OCI-M1 (cell line): ENCODE measurements around the gene PDIA5.

Experiments used
- DNase-seq: peaks from one replicate; lab custom pipeline; 2025; lab: John Stamatoyannopoulos, UW

PDIA5 gene

DNA sequence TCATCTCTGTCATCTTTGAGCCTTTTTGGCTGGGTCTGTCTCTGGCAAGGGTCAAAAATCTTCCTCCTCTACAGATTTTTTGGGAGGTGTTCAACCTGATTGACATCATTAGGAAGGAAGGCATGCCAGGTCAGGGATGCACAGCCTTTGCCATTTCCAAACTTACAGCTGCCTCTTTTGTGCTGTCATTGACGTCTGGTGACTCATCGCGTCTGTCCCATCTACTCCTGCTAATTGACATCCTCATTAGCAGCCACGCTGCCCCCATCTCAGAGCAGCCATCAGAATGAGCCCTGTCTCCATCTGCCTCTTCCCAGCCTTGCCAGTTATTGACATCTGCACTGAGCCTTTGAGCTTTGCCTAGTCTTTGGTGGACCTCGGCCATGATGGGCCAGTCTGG lies 53.0 kb downstream of the PDIA5 start:
- DNase-seq: no peak

DNA sequence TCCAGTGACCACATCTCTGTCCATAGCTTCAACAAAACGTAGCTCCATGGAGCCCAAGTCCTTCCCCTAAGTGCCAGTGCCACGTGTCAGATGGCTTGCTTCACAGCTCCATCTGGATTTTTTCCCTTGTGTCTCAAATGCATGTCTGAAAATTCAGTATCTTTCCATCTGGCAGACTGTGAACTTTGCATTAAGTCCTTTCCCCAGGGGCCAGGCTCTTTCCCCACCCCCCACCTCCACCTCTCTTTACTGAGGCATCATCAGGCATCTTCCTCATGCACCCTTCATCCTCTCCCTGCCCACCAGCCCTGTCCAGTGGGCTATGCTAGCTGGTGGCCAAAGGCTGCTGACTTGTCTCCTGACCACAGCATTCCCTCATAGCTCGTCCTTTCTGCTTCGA lies 53.7 kb downstream of the PDIA5 start:
- no peak for DNase-seq

DNA sequence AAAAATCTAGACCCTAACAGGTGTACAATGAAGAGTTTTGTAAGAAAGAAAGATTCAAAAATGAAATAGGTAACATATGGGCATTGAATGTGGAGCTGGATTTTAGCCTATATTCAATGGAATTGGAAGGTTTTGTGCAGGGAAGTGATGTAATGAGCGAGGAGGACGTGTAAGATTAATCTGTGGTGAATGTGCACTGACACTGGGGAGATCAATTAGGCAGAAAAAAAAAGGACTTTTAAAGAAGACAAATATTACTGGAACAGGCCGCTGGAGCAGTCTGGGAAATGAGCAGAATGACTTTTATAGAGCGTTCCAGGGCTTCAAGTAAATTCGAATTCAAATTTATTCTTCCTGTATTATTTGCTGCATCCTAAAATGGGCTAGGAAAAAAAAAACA lies 55.2 kb downstream of the PDIA5 start:
- no peak for DNase-seq

DNA sequence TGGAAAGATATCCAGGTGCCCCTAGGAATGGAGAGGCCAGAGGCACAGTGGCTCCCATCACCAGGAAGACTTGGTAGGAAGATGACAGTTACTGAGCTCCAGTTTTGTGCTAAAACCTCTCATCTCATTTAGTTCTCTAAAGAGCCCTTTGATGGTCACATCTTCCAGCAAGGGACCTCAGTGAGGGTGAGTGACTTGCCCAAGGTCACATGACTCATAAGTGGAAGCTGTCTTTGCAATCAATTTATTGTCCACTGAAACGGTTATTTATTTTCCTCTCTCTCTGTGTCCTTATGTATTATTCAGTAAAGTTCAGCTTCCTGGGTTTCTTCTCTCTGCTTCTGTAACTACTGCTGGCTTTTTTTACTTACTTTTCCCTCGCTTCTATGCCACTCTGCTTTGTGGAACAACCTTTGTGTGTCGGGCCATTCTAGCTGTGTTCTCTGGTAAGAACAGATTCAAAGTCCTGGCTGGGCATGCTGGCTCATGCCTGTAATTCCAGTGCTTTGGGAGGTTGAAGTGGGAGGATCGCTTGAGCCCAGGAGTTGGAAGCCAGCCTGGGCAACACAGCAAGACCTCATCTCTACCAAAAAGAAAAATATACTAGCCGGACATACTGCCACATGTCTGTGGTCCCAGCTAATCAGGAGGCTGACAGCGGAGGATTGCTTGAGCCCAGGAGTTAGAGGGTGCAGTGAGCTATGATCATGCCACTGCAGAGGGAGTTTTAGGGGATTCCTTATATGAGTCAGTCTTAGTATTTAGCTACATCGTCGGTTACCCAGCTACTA lies 55.9 kb downstream of the PDIA5 start:
- no peak for DNase-seq

DNA sequence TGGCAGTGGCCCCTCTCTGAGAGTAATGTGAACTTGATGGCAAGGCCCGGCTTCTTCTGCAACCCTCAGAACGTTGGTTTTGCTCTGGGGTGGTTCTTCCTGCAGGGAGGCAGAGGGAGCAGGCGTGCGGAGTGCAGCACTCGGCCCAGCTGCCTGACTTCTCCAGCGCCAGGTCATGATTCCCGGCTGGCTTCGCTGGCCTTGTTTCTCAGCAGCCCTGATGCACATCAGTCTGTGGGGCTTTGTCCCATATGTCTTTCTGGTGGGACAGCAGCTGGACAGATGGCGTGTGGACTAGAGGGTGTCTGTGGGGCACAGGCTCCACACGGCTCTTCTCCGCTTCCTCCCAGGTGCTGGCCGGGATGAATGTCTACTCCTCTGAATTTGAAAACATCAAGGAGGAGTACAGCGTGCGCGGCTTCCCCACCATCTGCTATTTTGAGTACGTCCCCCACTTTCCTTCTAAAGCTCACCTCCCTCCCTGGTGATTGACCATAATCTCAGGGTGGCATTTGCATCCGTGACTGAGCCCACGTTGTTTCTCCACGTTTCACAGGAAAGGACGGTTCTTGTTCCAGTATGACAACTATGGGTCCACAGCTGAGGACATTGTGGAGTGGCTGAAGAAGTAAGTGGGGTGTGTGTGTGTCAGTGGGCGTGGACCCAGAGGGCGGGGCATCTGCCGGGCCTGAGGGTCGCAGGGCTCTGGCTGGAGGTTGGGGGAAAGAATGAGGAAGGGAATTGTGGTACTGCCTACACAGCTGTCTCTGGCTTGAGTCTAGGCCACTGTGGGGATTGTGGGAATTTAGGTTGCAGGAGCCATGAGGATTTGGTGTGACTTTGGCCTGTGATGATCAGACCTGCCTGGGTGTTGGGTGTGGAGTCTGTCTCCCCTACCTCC lies 57.1 kb downstream of the PDIA5 start:
- no peak for DNase-seq

DNA sequence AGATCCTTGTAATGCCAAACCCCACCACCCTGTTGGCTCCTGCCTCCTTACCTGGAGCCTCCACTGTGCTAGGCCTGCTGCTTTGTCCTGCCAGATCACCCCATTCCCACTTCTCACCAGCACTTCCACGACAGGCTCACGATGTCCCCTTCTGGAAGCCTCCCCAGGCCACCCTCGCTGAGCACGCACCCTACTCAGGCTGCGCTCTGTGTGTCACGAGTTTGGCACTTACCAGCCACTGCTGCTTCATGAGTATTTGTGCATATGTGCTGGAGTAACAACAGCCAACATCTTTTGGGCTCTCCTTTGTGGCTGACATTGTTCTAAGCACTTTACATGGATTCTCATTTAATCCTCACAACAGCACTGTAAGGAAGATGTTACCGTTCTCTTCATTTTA lies 58.1 kb downstream of the PDIA5 start:
- no peak for DNase-seq

DNA sequence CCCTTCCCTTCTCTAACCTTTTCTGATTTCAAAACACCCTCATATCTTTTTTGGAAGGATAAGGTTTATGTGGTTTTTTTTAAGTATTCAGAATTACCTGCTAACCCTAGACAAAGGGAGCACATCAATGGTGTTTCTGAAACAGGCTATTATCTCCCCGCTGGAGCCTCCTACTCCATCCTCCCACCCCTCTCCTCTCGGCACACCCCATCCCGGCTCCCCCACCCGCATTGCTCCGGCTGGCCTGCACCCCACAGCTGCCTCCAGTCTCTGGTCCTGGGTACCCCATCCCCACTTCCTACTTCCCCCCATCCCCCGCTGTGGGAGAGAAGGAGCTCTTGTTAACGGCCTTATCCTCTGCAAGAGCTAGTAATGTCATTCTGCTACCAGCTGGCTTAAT lies 59.2 kb downstream of the PDIA5 start:
- DNase-seq: no peak

DNA sequence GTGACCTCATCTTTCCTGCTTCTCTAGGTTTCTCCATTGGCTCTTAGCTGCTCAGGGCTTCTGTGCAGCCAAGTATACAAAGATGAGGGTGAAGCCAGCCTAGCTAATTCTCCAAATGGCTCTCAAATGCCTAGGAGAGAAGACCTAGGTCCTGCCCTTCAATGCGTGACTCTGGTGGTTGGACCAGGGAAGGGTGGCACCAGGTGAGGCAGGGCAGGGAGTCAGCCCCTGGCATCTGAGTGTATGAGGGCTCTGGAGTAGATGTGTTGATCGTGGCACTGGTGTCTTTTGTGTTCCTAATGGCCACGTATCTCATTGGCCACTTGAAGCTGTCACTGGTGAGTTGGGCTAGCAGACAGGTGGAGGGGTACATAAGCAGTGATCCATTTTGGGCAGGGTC lies 59.8 kb downstream of the PDIA5 start:
- DNase-seq: no peak

DNA sequence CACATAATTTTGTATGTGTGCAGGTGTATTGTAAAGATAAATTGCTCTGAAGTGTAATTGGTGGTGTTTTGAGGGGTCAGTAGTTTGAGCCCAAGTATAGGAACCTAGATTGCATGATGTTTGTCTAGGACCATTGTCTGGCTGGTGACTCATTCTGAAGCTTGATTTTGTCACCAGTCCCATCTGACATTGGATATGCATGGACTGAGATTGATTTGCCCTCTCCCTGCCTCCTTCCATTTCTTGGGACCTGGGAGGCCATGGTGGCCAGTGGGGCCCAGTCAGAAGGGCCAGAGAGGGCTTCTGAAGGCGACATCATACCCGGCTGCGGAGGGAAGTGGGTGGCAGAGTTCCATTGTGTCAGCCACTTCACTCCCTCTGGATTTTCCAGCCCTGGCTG lies 62.3 kb downstream of the PDIA5 start:
- no peak for DNase-seq

DNA sequence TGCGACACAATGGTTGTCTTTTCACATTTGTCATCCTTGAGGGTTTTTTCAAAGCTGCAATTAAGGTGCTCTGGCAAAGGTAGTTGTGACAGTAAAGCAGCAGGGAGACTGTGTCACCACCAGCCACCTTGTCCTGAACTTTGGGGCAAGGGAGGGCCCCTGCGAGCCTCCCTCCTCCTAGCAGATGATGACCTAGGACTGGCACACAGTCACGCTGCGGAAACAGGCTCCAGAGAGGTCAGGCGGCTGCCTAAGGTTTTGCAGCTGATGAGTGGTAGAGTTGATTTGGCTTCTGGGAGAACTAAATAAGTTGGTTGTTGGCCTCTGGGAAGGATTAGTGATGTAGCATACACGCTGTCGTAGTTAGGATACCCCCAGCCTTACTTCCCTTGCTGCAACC lies 62.7 kb downstream of the PDIA5 start:
- no peak for DNase-seq

DNA sequence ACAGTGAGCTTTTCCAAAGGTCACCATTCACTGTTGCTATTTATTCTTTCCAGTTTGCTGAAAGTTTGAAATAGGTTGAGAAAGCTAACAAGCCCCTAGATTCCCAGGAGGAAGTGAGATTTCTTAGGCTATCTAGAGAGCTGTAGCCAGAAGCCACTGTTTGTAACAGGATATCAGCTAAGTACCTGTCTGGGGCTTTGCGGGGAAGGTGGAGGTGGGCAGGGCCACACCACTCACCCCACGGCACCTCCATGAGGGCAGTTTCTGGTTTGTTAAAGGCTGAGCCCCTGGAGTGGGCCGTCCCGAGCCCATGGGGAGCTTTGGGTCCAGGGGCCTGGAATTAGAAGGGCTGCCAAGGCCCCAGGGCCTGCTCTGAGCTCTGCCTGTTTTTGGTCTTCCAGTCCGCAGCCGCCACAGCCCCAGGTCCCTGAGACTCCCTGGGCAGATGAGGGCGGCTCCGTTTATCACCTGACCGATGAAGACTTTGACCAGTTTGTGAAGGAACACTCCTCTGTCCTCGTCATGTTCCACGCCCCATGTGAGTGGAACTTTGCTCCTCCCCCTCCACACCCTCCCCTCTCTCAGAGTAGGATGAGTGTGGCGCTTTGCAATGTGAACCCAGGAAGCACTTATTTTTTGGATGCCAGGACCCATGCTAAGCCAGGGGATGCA lies 63.4 kb downstream of the PDIA5 start:
- DNase-seq: no peak

DNA sequence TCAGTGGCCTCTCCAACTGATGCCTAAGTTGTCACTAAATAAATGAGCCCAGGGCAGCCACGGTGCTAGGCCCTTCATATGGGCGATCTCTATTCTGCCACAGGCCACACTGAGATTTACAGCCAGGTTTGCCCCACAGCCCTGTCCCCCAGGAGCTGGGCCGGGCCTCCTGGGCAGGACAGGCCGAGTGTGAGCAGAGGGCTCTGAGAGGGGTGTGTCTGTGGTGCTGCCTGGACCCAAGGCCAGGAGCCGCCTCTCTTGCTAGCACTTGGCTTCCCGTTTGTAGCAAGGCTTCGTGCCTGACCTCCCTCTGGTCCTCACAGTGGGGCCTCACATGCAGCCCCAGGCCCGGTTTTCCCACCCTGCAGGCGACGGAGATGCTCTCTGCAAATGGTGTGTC lies 67.8 kb downstream of the PDIA5 start:
- no peak for DNase-seq

DNA sequence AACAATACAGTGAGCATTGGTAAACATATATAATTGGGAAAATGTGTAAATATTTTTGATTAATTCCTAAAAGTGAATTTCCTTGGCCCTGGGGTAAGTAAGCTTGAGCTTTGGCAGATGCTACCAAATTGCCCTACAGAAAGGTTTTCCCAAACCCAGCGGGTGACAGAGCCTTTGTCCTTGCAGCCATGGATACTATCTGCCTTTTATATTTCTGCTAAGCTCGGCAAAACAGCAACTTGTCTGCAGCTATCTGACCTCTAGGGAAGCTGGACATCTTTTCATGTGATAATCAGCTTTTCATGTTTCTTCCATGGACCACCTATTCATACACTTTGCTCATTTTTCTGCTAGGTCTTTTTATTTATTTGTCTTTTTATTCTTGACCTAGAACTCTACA lies 70.2 kb downstream of the PDIA5 start:
- DNase-seq: no peak

DNA sequence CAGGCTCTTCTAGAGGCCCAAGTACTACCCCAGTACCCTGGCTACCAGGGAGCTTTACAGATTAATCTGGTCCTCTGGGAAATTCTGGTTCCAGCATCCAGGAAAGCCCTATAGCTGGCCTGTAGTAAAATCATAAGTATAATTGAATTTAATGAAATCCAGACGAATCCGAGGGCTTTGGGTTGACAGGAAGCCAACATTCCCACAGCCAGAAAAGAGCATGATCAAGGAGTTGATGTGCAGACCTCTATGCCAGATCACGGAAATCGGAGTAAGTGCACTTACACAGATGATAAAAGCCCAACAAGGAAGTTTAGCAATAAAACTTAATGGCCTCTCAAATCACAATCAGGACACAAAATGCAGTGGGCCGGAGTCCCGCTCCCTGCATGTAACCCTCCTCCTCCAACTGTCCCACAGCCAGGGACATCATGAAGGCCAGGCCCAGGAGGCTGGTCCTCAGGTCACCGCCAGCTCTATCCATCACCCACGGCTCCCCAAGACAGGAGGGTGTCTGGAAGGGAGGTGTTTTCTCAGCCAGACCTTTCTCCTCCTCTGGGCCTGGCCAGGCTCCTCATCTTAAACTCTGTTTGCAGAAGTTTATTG lies 72.1 kb downstream of the PDIA5 start:
- DNase-seq: no peak

DNA sequence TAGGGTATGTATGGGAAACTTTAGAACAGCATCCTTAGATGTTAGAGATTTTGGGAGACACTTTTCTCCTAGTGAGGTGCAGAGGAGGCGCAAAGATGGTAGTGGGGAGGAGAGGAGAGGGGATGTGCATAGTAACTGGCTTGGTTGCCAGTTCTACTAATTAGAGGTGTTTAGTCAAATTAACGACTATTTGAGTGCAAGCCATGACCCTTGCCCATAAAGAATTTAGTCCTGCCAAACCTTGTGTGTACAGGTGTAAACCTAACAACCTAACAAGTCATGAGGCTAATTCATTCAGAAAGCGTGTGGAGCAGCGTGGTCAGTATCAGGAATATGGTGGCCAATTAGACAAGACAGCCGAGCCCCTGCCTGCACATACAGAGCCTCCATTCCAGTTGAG lies 72.7 kb downstream of the PDIA5 start:
- no peak for DNase-seq

DNA sequence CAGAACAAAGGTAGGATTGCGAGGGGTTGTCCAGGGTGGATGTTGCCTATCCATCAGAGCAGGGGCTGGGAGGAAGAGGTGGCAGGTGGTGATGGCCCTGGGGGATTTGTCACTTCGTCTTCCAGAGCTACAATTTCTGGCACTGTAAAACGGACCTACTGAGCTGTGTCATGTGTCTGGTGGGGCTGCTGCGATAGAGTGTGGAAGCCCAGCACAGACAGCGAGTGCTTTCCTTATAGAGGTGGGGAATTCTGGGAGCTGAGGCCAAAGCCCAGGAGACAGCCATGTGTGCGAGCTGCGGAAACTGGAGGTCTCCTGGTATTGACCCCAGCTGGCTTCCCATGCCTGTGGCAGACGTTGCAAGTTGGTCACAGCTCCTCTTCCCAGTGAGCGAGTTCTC lies 73.7 kb downstream of the PDIA5 start:
- DNase-seq: no peak

DNA sequence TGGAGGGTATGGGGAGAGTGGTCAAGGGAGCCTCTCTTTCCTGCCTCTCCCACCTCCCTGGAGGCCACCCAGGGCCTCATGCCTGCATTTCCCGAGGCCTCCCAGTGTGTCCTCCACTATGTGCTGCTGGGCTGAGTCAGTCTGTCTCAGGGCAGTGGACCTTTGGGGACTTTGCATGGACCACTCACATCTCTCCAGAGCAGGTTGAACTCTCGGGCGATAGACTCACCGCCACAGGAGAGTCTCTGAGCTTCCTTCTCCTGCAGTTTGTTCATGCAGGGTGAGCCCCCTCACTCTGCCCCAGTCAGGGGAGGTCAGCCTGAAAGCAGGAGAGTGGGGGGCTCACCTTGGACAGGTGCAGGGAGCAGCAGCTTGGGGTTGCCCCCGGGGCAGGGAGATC lies 74.5 kb downstream of the PDIA5 start:
- DNase-seq: no peak

DNA sequence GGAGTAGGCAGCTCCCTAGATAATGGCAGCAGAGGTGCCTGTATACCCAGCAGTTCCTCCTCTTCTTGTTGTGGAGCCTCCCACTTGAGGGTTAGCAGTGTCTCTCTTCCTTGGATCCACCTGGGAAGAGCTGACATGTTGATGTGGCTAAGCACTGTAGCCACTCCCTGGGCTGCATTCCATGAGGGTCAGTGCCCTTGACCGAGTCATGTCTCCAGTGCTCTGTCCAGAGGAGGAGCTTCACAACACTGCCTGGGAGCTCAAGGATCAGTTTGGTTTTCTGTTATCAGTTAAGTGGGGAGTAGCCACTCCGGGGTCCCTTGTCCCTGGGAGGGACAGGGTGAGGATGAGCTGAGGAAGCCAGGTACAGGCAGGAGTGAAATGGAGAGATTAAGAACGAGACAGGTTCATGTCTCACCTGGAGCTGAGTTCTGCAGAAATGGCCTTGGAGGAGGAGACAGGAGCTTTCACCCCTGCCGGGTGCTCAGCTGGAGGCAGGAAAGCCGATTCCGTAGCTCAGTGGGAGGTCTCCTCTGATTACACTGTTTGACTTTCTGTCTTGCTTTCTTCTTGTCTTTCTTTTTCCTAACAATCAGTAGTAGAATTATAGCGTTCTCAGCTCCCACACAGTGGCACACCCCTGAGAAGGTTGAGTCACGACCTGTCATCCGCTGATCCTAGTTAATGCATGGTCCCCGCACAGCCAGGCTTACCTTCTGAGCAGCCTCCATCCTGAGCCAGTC lies 77.0 kb downstream of the PDIA5 start:
- no peak for DNase-seq

DNA sequence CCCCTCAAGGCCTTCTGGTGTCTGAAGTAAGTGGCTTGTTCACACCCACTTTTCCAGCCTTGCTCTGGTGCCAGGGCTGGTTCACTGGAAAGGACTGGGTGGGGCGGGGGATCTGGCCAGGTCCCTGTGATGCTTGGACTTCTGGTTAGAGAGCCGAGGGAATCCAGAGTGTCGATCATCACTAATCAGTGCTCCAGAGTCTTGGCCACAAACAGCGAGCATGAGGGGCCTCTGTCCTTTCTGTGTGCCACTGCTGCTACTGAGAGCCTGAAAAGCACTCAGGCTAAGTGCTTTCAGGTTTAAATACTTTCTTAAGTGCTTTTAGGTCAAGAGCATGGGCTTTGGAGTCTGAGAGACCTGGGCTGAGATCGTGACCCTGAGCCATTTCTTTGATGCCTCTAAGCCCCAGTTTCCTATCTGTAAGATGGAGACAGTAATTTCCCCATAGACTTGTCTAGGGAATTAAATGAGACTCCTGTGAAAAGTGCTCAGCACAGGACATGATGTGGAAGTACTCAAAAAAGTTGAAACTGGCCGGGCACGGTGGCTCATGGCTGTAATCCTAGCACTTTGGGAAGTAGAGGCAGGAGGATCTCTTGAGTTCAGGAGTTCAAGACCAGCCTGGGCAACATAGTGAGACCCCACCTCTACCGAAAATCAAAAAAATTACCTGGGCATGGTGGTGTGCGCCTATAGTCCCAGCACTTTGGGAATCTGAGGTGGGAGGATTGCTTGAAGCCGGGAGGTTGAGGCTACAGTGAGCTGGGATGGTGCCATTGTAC lies 81.1 kb downstream of the PDIA5 start:
- DNase-seq: no peak

DNA sequence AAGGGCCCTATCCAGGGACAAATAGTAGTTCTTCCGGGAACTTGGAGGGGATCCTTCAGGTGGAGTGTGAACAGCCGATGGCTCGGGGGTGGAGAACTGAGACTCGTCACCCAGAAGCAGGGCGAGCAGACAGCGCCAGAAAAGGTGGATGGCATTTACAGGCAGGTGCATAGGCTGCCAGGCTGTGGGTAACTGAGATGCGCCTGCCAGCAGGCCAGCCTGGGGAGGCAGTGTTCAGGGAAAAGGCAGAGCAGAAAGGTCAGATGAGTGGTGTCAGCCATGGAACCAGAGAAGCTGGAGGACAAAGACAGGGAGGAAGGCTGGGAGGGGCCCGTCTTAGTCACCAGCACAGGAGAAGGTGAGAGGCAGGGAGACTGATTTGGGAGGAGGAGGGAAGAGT lies 81.9 kb downstream of the PDIA5 start:
- DNase-seq: no peak

DNA sequence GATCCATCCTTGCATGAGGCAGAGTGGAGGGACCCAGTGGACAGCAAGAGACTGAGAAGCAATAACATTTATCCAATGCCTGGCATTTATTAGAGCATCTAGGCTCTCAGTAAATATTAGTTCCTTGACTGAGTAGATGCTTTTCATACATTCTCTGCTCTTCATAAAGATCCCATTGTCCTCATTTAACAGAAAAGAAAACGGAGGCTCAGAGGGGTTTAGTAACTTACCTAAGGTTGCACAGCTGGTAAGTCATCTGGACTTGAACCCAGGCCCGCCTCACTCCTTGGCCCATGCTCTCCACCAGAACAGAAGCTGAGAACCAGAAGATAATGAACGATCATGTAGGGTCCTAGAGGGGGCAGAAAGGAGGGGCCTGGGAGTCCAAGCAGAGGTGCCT lies 82.7 kb downstream of the PDIA5 start:
- no peak for DNase-seq
